GM19035 (cell line): Measurements from ENCODE around the gene VDAC2.
A peak's percentile ranks its signal among the peaks of the same experiment; 100 is the strongest.
"Not testable (repeated sequence)": the region's sequence is repeated elsewhere in the genome, so short reads cannot be mapped to it uniquely, and the experiment has no call there.

ENCODE experiments used
- ATAC-seq: cut with Tn5 transposase; IDR thresholded peaks from one replicate; pipeline ENCODE4 v1.9.1; 2021; ENCODE audit not compliant: unreplicated experiment

VDAC2 gene

GRCh38 chr10:75199949-75200348 lies 10.6 kb upstream of the VDAC2 start:
- not testable (repeated sequence) for ATAC-seq

GRCh38 chr10:75201793-75202307 lies 8.7 kb upstream of the VDAC2 start:
- ATAC-seq = no peak

GRCh38 chr10:75202321-75203045 lies 8.1 kb upstream of the VDAC2 start:
- ATAC-seq = no peak

GRCh38 chr10:75203046-75203620 lies 7.5 kb upstream of the VDAC2 start:
- not testable (repeated sequence) for ATAC-seq

GRCh38 chr10:75203724-75204123 lies 6.9 kb upstream of the VDAC2 start:
- ATAC-seq = no peak

GRCh38 chr10:75205908-75206307 lies 4.7 kb upstream of the VDAC2 start:
- no peak for ATAC-seq

- ATAC-seq = not testable (repeated sequence)
These were observed 4.0 kb upstream of the VDAC2 start for GRCh38 chr10:75206638-75207037.

GRCh38 chr10:75207079-75207856 lies 3.3 kb upstream of the VDAC2 start:
- ATAC-seq = no peak

GRCh38 chr10:75207857-75208144 lies 2.8 kb upstream of the VDAC2 start:
- ATAC-seq = no peak

- ATAC-seq = no peak
These were observed 2.4 kb upstream of the VDAC2 start for GRCh38 chr10:75208181-75208580.

- no peak for ATAC-seq
These were observed 1.3 kb upstream of the VDAC2 start for GRCh38 chr10:75209086-75209920.

- peak; percentile 57 for ATAC-seq
These were observed 695 bp upstream of the VDAC2 start for GRCh38 chr10:75209921-75210281.

- no peak for ATAC-seq
These were observed 553 bp downstream of the VDAC2 start for GRCh38 chr10:75211007-75211691.

- no peak for ATAC-seq
These were observed 1.7 kb downstream of the VDAC2 start for GRCh38 chr10:75212343-75212742.

- ATAC-seq = no peak
These were observed 9.7 kb downstream of the VDAC2 start for GRCh38 chr10:75220274-75220673.

GRCh38 chr10:75221492-75221891 lies 10.9 kb downstream of the VDAC2 start:
- not testable (repeated sequence) for ATAC-seq

- ATAC-seq = no peak
These were observed 12.9 kb downstream of the VDAC2 start for GRCh38 chr10:75223507-75223906.

GRCh38 chr10:75226095-75226494 lies 15.5 kb downstream of the VDAC2 start:
- ATAC-seq = no peak

GRCh38 chr10:75226656-75227055 lies 16.1 kb downstream of the VDAC2 start:
- no peak for ATAC-seq

GRCh38 chr10:75228278-75228677 lies 17.7 kb downstream of the VDAC2 start:
- no peak for ATAC-seq

GRCh38 chr10:75228834-75229233 lies 18.2 kb downstream of the VDAC2 start:
- no peak for ATAC-seq
